NB4 (cell line): ENCODE measurements around the gene TTF2.

Experiments used
- POLR2A ChIP-seq: IDR thresholded peaks from 2 replicates; pipeline ENCODE4 v1.6.1; 2011; ENCODE audit warnings: mild to moderate bottlenecking; ENCODE audit not compliant: insufficient read length; ENCODE audit errors: extremely low read depth
- TF ChIP-seq, protein P1 (sequence below): IDR thresholded peaks from one replicate; pipeline ENCODE4 v1.5.1; 2012; ENCODE audit warnings: low read depth, low read length
- TF ChIP-seq, protein P2 (sequence below): IDR thresholded peaks from 2 replicates; pipeline ENCODE4 v1.6.1; 2011; ENCODE audit warnings: low read depth, low read length

DNA sequence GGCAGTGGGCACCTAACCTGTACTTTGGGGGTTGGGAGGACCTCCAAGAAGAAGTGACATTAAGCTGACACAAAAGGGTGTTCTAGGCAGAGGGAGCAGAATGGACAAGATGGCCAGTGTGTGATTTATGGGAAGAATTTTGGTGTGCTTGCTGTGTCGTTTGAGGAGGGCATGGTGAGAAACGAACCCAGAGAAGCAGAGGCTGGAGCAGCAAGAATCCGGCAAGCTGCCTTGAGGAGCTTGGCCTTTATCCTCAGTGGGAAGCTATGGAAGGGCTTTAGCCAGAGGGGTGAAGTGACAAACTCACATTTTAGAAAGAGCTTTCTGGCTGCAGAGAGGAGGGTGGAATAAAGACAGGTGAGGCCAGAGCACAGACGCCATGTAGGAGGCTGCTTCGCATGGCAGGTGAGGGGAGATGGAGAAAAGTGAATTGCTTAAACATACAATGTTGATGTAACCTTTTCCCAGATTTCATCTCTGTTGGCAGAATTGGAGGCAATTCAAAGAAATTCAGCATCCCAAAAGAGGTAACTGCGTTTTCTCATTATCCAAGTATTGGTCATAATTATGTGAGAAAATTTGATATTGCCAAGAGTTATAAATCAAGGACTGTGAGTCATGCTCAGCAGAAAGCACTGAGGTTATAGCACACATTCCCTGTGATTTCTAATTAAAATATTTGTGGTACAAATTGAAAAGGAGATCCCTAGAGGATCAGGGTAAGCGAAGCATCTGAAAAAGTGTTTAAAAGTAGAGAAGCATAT lies 34.9 kb downstream of the TTF2 start:
- no peak for TF ChIP-seq POLR2A
- TF ChIP-seq, protein P1, sequence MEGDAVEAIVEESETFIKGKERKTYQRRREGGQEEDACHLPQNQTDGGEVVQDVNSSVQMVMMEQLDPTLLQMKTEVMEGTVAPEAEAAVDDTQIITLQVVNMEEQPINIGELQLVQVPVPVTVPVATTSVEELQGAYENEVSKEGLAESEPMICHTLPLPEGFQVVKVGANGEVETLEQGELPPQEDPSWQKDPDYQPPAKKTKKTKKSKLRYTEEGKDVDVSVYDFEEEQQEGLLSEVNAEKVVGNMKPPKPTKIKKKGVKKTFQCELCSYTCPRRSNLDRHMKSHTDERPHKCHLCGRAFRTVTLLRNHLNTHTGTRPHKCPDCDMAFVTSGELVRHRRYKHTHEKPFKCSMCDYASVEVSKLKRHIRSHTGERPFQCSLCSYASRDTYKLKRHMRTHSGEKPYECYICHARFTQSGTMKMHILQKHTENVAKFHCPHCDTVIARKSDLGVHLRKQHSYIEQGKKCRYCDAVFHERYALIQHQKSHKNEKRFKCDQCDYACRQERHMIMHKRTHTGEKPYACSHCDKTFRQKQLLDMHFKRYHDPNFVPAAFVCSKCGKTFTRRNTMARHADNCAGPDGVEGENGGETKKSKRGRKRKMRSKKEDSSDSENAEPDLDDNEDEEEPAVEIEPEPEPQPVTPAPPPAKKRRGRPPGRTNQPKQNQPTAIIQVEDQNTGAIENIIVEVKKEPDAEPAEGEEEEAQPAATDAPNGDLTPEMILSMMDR = no peak
- TF ChIP-seq, protein P2, sequence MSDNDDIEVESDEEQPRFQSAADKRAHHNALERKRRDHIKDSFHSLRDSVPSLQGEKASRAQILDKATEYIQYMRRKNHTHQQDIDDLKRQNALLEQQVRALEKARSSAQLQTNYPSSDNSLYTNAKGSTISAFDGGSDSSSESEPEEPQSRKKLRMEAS = no peak
